Panc1 (cell line): ENCODE results near the gene NOP16. TPM values are rescaled to one million over a fixed set of nuclear protein-coding genes. Genes with fewer than 3 reads are reported as not detected.

ENCODE experiments used
- ATAC-seq: fragments of 200-7000 bp; cut with Tn5 transposase; 2 replicates; pipeline ENCODE4 v1.9.1; 2020; ENCODE audit warnings: mild to moderate bottlenecking, moderate library complexity
- BruUV-seq: library from RNA; stranded (reverse); fragments of 400-500 nt; replicated peaks from 2 replicates; lab custom pipeline; 2021; lab: Mats Ljungman, UMichigan
- CTCF ChIA-PET: fragments of 300-600 bp; sonication (Branson Sonifier 250); formaldehyde crosslinking; loops from one replicate; lab custom pipeline; 2022; ENCODE audit warnings: antibody characterized with exemption; lab: Charles Lee
- POLR2A ChIA-PET: fragments of 300-600 bp; sonication (Branson Sonifier 250); formaldehyde crosslinking; loops from one replicate; lab custom pipeline; 2022; ENCODE audit warnings: antibody characterized with exemption; lab: Charles Lee
- DNase-seq: peaks from one replicate; pipeline ENCODE4 v3.0.0-alpha.2; 2010; ENCODE audit warnings: low read depth, low spot score
- H3K27ac ChIP-seq: 2 replicates; pipeline ENCODE4 v1.5.1; 2011; ENCODE audit warnings: mild to moderate bottlenecking, low read length, inconsistent platforms
- H3K27me3 ChIP-seq: fragments of 200-500 bp; sonication (Bioruptor generic); 2 replicates; pipeline ENCODE4 v1.6.0; 2014; ENCODE audit warnings: low read length, inconsistent platforms; ENCODE audit not compliant: control insufficient read depth, insufficient read depth
- H3K36me3 ChIP-seq: fragments of 200-500 bp; sonication (Bioruptor generic); 2 replicates; pipeline ENCODE4 v1.5.1; 2014; ENCODE audit warnings: inconsistent platforms, mild to moderate bottlenecking, low read length, moderate library complexity; ENCODE audit not compliant: control insufficient read depth, insufficient read depth
- H3K4me1 ChIP-seq: 2 replicates; pipeline ENCODE4 v1.5.1; 2011; ENCODE audit warnings: inconsistent platforms, mild to moderate bottlenecking, low read length, moderate library complexity; ENCODE audit not compliant: control insufficient read depth, insufficient read depth
- H3K4me3 ChIP-seq, 2 experiments: 2 replicates each; pipeline ENCODE4 v1.5.1; 2011 to 2012; ENCODE audit warnings: low read depth in 2 of 2, low read length in 2 of 2, mild to moderate bottlenecking in 2 of 2, inconsistent platforms in 1 of 2, moderate library complexity in 1 of 2
- H3K9me3 ChIP-seq: fragments of 200-500 bp; sonication (Bioruptor generic); 2 replicates; pipeline ENCODE4 v1.5.1; 2014; ENCODE audit warnings: low read depth, mild to moderate bottlenecking, inconsistent platforms, low read length, moderate library complexity; ENCODE audit not compliant: control insufficient read depth, insufficient read depth
- POLR2AphosphoS5 ChIP-seq: IDR thresholded peaks from 2 replicates; pipeline ENCODE4 v1.6.1; 2012; ENCODE audit warnings: mild to moderate bottlenecking, low read depth, low read length, moderate library complexity
- SIN3A ChIP-seq: IDR thresholded peaks from 2 replicates; pipeline ENCODE4 v1.6.1; 2012; ENCODE audit warnings: low read depth, mild to moderate bottlenecking, low read length, moderate library complexity, borderline replicate concordance; ENCODE audit not compliant: insufficient read depth
- TCF7L2 ChIP-seq: IDR thresholded peaks from 2 replicates; pipeline ENCODE4 v1.6.1; 2011; ENCODE audit warnings: mild to moderate bottlenecking, low read depth, low read length, inconsistent platforms
- in situ Hi-C: cut with HindIII; loops from 2 replicates; pipeline ENCODE4 v1.10.0; 2016; ENCODE audit warnings: low sequenced_read_pairs, low pct_unique_long_range_greater_than_20kb
- intact Hi-C: fragments of 100-400 bp; cut with micrococcal nuclease; formaldehyde crosslinking; loops from one replicate; pipeline ENCODE4 v1.10.0; 2022; ENCODE audit not compliant: unreplicated experiment
- total RNA-seq: library from RNA; stranded (reverse); gene quantifications from one replicate; pipeline ENCODE4 v1.2.1, GENCODE V29; 2021; ENCODE audit not compliant: unreplicated experiment
- TF ChIP-seq, protein P1 (sequence below): fragments of 450-650 bp; IDR thresholded peaks from 2 replicates; pipeline ENCODE4 v1.5.1; 2017; ENCODE audit warnings: mild to moderate bottlenecking
- TF ChIP-seq, protein P2 (sequence below), 2 experiments: IDR thresholded peaks; 2 replicates each; pipeline ENCODE4 v1.6.1; 2011 to 2012; ENCODE audit warnings: low read depth in 2 of 2, control low read depth in 1 of 2, low read length in 1 of 2, mild to moderate bottlenecking in 1 of 2, moderate library complexity in 1 of 2; ENCODE audit not compliant: insufficient read depth in 1 of 2

The NOP16 gene
- total RNA-seq, 1 experiment from 2014 or later, result 76.2 TPM

DNA sequence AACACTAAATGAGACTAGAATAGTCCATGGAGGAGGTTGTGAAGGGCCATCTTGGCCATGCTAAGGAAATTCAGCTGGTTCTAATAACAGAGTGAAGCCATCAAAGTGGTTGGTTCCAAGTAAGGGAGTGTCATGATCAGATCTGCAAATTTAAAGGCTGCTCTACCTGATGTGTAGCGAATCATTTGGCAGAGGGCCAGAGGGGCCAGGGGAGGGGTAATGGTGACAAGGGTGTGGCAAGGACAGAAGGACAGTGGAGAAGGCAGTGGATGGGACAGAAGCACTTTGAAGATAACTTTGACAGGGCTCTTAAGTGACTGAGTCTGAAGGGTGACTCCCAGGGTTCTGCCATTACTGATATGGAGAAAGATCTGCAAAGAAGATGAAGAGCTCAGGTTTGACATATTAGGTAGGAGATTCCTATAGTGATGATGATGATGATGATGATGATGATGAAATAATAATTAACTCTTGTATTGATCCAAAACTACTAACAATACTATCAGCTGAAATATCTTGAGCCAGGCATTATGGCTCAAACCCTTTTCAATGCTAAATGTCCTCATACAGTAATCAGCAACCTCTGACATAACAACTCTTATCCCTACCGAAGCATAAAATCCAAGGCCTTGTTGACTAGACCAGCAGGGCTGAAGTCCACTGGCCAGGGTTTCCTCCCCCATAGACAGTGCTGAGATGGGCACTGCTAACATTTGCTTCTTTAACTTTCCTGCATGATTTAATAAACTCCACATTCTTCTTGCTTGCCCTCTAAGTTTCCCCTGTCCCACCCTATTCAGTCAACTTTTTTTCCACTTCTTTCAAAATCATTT lies 46.9 kb downstream of the NOP16 start:
- DNase-seq (no peak), ATAC-seq (no peak)
- H3K27ac ChIP-seq, result no peak overlapping the region
- H3K4me3 ChIP-seq, result no peak overlapping the region
- H3K36me3 ChIP-seq, result peaks cover 12% of the 10 kb centered on the region
- BruUV-seq, result no TSS peak
- CTCF ChIA-PET, result no interaction called here
- no peaks in the 10 kb centered on the region for H3K9me3 ChIP-seq
- H3K4me1 ChIP-seq, result no peaks in the 10 kb centered on the region
- no peak for TF ChIP-seq TCF7L2
- POLR2A ChIA-PET, result no interaction called here
- in situ Hi-C loops (no loop called here), intact Hi-C loops (no loop called here)
- H3K27me3 ChIP-seq, result no peaks in the 10 kb centered on the region

DNA sequence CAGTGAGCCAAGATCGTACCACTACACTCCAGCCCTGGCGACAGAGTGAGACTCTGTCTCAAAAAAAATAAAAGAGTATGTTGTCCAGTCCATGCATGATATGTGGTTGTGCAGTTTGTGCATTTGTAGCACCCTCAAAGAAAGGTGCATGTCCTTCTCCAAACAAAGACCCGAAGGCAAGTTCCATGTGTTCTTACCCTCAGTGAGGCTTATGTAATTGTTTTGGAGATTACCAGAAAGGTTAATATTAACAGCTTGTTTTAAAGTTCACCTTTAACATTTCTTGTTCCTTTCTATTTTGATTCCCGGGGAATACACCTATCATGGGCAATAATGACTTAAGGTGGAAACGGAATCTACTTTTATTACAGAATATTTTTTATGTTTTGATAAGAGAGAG lies 49.1 kb downstream of the NOP16 start:
- TF ChIP-seq, protein P1, sequence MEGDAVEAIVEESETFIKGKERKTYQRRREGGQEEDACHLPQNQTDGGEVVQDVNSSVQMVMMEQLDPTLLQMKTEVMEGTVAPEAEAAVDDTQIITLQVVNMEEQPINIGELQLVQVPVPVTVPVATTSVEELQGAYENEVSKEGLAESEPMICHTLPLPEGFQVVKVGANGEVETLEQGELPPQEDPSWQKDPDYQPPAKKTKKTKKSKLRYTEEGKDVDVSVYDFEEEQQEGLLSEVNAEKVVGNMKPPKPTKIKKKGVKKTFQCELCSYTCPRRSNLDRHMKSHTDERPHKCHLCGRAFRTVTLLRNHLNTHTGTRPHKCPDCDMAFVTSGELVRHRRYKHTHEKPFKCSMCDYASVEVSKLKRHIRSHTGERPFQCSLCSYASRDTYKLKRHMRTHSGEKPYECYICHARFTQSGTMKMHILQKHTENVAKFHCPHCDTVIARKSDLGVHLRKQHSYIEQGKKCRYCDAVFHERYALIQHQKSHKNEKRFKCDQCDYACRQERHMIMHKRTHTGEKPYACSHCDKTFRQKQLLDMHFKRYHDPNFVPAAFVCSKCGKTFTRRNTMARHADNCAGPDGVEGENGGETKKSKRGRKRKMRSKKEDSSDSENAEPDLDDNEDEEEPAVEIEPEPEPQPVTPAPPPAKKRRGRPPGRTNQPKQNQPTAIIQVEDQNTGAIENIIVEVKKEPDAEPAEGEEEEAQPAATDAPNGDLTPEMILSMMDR, result no peak
- CTCF ChIA-PET, result no interaction called here
- no peaks in the 10 kb centered on the region for H3K36me3 ChIP-seq
- no peaks in the 10 kb centered on the region for H3K27me3 ChIP-seq
- intact Hi-C loops (no loop called here), in situ Hi-C loops (no loop called here)
- ATAC-seq, result no peak
- no peak overlapping the region for H3K4me3 ChIP-seq
- H3K4me1 ChIP-seq, result no peaks in the 10 kb centered on the region
- POLR2A ChIA-PET, result no interaction called here
- no TSS peak for BruUV-seq
- H3K27ac ChIP-seq, result no peak overlapping the region
- no peaks in the 10 kb centered on the region for H3K9me3 ChIP-seq
- no peak for DNase-seq

DNA sequence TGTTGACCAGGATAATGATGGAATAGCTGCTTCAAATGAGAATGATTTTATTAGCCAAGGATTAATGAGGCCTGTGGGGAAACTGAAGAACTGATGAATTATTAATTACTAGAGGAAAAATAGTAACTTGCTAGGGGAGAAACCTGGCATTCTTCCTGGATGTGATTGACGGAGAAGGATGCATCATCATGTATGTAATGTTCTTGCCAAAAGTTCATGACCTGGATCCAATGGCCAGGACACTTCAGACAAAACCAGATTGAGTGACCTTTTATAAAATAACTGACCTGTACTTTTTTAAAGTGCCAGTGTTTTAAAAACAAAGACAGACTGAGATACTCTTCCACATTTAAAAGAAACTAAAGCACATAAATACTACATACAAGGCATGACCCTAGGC lies 50.5 kb downstream of the NOP16 start:
- intact Hi-C loops, result no loop called here
- in situ Hi-C loops, result no loop called here
- TF ChIP-seq TCF7L2 (no peak), POLR2AphosphoS5 (no peak), SIN3A (no peak)
- no peak overlapping the region for H3K27ac ChIP-seq
- H3K4me3 ChIP-seq, result no peak overlapping the region
- ATAC-seq, result no peak
- no TSS peak for BruUV-seq
- no peaks in the 10 kb centered on the region for H3K36me3 ChIP-seq
- no peaks in the 10 kb centered on the region for H3K27me3 ChIP-seq
- no peaks in the 10 kb centered on the region for H3K9me3 ChIP-seq
- H3K4me1 ChIP-seq, result no peaks in the 10 kb centered on the region
- ChIA-PET POLR2A (no interaction called here), CTCF (no interaction called here)
- DNase-seq, result no peak

DNA sequence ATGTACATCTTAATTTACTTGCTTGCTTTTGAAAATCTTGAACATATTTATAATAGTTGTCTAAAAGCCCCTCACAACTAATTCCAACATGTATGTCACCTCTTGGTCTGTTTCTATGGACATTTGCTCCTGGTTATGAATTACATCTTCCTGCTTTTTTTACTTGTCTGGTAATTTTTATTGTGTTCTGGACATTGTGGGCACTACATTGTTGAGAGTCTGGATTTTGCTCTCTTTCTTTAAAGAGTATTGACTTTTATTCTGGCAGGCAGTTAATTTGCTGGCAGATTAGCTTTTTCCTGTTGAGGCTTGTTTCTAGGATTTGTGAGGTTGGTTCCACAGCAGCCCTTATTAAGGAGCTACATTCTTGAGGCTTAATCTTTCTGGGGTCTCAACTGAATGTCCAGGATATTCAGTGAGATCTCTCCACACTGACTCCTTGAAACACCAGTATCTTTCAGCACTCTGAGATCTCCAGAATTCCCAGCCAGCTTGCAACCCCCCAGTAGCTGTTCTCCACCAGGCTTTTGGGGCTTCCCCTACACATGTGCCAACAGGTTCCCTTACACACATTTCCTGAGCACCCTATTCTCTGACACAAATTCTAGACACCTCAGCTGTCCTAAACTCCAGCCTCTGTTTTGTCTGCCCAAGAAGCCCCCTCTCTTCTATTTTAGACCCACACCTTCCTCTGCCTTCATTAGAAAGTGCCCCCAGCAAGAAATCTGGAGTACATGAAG lies 54.2 kb downstream of the NOP16 start:
- no peak for TF ChIP-seq POLR2AphosphoS5
- no peak for TF ChIP-seq TCF7L2
- no peak for TF ChIP-seq SIN3A
- TF ChIP-seq, protein P1, result no peak
- TF ChIP-seq, protein P2, sequence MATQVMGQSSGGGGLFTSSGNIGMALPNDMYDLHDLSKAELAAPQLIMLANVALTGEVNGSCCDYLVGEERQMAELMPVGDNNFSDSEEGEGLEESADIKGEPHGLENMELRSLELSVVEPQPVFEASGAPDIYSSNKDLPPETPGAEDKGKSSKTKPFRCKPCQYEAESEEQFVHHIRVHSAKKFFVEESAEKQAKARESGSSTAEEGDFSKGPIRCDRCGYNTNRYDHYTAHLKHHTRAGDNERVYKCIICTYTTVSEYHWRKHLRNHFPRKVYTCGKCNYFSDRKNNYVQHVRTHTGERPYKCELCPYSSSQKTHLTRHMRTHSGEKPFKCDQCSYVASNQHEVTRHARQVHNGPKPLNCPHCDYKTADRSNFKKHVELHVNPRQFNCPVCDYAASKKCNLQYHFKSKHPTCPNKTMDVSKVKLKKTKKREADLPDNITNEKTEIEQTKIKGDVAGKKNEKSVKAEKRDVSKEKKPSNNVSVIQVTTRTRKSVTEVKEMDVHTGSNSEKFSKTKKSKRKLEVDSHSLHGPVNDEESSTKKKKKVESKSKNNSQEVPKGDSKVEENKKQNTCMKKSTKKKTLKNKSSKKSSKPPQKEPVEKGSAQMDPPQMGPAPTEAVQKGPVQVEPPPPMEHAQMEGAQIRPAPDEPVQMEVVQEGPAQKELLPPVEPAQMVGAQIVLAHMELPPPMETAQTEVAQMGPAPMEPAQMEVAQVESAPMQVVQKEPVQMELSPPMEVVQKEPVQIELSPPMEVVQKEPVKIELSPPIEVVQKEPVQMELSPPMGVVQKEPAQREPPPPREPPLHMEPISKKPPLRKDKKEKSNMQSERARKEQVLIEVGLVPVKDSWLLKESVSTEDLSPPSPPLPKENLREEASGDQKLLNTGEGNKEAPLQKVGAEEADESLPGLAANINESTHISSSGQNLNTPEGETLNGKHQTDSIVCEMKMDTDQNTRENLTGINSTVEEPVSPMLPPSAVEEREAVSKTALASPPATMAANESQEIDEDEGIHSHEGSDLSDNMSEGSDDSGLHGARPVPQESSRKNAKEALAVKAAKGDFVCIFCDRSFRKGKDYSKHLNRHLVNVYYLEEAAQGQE (IDR thresholded peaks at IDR 0.05; ENCODE audit: insufficient read depth in 1 of 2, low read depth in 2 of 2, low read length in 1 of 2), result no peak
- BruUV-seq, result no TSS peak

More for the DNA sequence above, 54.2 kb downstream of the NOP16 start:
- DNase-seq, result no peak
- no peak overlapping the region for H3K27ac ChIP-seq
- no peaks in the 10 kb centered on the region for H3K27me3 ChIP-seq
- H3K4me1 ChIP-seq, result no peaks in the 10 kb centered on the region
- in situ Hi-C loops (no loop called here), intact Hi-C loops (no loop called here)
- ChIA-PET POLR2A (no interaction called here), CTCF (no interaction called here)
- H3K9me3 ChIP-seq, result no peaks in the 10 kb centered on the region
- no peaks in the 10 kb centered on the region for H3K36me3 ChIP-seq
- H3K4me3 ChIP-seq, result no peak overlapping the region
- ATAC-seq, result no peak
